DMS 273 (cell line): ENCODE results near the gene TNS1.
A peak's percentile ranks its signal among the peaks of the same experiment; 100 is the strongest.

Source experiments
- DNase-seq: peaks from one replicate; lab custom pipeline; 2025; ENCODE audit not compliant: unreplicated experiment; lab: John Stamatoyannopoulos, UW

The TNS1 gene

DNA sequence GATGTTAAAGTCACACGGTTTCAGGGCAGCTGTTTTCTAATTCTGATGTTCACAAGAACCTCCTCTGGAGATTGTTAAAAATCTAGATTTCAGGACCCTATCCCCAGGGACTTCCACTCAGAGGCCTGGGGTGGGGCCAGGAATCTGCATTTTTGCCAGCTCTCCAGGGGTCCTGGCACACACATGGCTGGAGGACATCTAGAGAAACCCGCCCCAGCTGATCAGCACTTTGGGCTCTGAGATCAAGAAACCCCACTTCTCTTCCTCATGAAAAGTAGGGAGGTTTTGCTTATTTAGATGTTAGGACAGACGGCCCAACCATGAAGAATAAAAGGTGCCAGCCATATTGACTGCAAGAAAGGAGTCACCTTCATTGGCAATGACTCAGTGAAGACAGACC lies 148.8 kb downstream of the TNS1 start:
- no peak for DNase-seq

DNA sequence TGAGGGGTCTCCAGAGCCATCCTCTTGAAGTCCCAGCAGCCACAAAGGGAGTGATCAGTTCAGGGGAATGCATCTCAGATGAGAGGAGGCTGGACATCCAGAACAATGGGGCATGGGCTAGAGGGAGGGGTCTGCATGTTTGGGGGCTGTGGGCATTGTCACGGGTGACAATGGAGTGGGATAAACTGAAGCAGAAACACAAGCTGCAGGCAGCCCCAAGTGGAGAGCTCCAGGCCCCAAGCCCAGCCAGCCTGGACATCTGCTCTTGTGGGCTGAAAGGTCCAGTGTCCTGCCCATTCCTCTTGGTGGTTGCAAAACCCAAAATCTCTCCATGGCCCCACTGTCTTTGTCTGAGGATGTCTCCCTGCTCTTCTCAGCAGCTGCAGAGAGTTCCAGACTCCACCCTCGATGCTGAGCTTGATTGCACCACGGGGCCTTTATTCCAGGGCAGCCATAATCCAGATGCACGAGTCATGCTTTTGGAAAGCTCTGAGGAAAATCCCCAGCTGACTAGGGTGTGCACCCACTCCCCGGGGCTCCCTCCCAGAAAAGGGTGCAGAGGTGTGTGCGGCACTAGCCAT lies 149.4 kb downstream of the TNS1 start:
- DNase-seq = no peak

- DNase-seq = no peak
Observed at GRCh38 chr2:217852555-217853211, 150.1 kb downstream of the TNS1 start.

GRCh38 chr2:217851191-217852020 lies 151.4 kb downstream of the TNS1 start:
- no peak for DNase-seq

DNA sequence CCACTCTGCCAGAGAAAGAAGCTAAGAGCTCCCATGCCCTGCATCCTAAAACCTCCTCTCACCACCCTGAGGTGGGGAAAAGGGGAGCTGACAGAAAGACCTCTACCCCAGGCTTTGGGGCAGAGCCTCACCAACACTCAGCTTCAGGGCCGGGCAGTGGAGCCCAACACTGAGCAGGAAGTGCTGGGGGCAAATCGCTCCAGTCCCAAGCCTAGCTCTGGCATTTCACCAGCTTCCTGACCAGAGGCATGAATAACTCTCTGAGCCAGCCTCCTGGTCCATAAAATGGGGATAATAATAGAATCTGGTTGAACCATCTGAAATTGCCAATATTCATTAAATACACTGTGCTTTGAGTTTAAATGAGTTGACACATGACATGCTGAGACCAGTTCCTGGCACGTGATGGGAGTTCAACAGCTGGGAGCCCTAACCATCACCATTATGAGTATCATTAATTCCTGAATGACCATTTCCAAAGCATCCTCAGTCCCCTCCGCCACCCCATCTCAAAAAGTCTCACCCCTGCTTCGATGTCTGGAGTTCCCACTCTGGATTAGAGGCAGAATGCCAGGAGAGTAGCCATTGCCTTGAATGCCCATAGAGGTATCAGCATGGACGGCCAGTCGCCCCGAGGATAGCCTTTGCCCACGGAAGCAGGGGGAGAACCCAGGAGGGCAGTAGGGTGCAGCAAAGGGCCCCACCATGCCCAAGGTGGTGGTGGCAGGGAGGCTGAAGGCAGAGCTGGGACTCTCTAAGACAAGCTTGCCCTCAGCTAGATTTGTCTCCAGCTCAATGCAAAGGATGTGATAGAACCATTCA lies 153.4 kb downstream of the TNS1 start:
- no peak for DNase-seq

GRCh38 chr2:217848351-217848957 lies 154.3 kb downstream of the TNS1 start:
- DNase-seq = no peak

- no peak for DNase-seq
Observed at GRCh38 chr2:217847552-217848350, 155.0 kb downstream of the TNS1 start.

DNA sequence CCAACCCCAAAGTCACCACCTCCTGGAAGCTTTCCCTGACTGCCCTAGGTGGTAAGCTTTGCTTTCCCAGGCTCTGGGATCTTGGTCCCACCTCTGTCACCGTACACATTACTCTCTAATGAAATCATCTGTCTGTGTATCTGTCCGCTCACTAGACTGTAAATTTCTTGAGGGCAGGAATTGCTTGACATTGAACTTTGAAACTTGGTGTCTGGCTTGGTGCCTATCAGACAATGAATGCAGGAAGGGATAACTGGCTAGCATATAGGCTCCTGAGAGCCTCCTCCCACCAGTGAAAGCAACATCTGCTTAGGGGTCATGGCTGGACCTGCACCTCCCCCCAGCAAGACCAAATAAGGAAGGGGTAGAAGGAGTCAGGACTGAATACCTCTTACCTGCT lies 155.7 kb downstream of the TNS1 start:
- DNase-seq = no peak

GRCh38 chr2:217846321-217846743 lies 156.5 kb downstream of the TNS1 start:
- no peak for DNase-seq

DNA sequence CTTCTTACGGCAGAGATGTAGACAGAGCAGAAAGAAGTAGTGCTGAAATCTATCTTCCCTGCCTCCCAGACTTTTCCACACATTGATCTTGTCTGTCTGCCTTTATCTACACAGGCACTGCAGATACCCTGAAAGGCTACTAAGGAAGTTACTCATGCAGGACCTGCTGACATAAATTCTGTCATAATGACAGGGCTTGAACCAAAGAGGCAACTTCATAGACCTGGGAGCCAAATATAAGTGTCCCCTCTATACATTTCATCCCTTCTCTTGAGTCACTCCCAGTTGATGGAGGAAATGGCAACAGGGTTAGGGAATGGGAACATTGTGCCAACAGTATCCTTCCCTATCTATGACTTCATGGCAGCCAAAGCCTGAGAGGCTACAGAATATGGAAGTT lies 157.5 kb downstream of the TNS1 start:
- DNase-seq = no peak

- DNase-seq = no peak
Observed at GRCh38 chr2:217844696-217845095, 158.1 kb downstream of the TNS1 start.

DNA sequence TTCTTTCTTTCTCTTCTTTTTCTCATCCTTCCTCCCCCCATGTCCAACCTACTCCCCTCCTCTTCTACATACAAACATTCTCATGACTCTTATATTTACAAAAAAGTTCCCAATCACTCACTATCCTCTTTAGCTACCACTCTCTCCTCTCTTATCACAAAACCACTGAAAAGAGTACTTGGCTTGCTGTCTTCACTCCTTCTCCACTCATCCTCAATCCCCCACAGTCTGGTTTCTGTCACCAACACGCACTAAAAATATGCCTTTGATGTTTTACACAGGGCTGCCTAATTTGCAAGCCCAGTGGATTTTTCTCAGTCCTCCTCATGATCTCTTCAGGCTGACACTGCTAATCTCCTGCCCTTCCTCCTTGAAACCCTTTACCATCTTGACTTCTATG lies 159.5 kb downstream of the TNS1 start:
- no peak for DNase-seq

DNA sequence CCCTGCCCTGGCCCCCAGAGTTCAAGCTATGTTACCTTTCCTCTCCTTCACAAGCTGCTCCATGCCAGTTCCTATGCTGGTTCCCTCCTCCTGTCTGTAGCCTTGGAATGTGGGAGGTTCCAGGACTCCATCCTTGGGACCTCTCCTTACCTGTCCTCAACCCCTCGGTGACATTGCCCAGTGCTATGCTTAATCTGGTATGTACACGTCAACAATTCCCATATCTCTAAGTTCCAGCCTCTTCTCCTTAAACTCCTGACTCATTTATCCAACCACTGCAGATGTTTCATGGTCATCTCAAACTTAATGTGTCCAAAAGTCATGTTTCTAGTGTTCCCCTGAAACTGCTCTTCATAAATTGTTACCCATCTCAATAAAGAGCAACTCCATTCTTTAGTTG lies 160.8 kb downstream of the TNS1 start:
- no peak for DNase-seq

GRCh38 chr2:217840522-217840921 lies 162.3 kb downstream of the TNS1 start:
- no peak for DNase-seq

DNA sequence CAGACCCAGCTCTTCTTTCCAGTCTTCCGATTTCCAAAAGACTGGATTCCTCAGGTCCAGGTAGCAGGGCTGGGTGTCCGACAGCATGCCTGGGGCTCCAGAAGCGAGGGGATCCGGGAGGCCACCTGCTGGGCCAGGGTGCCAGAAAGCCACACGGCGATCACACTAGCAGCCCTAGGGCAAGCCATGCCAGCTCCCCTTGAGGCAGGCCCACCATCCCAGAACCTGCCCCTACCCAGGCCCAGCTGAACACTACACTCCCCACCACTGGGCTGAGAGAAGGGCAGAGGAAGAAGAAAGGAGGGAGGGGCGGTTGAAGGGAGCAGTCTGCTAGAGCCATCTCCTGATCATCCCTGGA lies 163.1 kb downstream of the TNS1 start:
- DNase-seq = no peak

DNA sequence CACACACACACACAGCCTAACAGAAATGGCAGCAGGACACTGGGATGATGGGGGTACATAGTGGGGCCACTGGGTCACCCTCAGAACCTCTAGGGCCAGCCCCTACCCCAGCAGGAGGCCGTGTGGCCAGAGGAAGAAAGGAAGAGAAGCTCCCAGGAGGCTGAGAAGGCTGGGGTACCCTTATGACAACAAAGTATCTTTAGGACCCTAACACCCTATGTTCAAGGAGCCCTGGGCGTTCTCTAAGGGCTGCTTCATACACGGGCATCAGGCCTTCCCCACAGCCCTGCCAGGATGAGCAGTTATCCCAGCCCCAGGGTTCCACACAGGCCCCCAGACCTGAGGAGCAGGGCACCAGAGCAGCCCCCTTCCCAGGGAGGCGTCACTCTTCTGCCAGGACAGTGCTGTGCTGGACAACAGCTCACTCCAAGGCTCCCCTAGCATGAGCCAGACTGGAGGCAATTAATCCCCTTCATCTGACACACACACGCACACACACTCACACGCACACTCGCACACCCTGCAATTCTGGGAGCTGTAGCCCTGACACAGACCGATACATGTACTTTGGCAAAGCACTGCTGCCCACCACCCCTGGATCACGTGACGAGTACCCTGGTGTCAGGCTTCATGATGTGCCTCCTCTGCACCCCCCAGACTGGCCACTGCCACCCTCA lies 163.6 kb downstream of the TNS1 start:
- DNase-seq = no peak

DNA sequence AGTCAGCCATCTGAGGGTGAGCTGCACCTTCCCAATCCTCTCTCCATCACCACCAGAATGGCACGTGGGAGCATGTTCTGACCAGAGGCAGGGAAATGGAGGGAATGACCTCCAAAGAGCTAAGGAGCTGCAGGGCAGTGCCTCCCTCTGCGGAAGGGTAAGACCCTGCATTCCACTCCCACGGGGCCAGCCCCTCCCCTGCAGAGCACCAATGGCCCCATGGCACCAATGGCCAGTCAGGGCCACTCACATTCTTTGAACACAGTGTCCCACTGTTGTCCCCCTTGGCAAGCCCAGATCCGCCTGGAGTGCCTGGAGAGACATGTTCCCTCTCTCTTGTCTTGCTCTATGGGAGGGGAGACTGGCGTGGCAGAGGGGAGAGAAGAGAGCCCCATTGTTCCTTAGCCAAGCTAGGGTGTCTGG lies 164.4 kb downstream of the TNS1 start:
- no peak for DNase-seq

- no peak for DNase-seq
Observed at GRCh38 chr2:217837530-217837929, 165.3 kb downstream of the TNS1 start.

DNA sequence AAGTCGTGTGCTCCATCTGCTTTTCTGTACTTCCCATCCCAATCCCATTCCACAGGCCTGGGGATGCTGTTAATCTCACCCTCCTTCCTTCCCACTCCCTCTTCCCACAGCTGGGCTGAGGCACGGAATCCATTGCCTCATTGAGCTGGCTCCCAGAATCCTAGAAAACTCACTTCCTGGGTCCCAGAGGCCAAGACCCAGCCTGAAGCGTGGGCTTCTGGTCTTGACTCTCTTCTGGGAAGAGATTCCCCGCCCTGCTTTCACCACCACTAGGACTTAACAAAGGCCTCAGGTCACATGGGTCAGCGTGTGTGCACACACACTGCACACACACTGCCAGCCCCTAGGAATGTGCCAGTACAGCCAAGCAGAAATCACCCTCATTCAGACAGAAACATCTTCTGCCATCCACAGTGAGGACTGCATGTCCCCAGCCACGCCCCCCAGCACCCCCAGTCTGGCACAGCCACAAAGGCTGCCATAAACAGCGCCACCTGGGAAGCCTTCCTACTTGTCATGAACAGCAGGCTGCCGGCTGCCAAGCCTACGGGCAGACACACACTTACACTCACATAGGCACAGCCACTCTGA lies 165.8 kb downstream of the TNS1 start:
- peak; percentile 61 for DNase-seq
